PC-3 (cell line): ENCODE measurements around the gene ROPN1L. TPM values are rescaled to one million over a fixed set of nuclear protein-coding genes. Genes with fewer than 3 reads are reported as not detected.

Source experiments
- ATAC-seq: fragments of 200-7000 bp; cut with Tn5 transposase; 2 replicates; pipeline ENCODE4 v1.9.1; 2020; ENCODE audit warnings: mild to moderate bottlenecking, moderate library complexity
- BruUV-seq: library from RNA; stranded (reverse); fragments of 400-500 nt; replicated peaks from 2 replicates; lab custom pipeline; 2021; lab: Mats Ljungman, UMichigan
- CTCF ChIA-PET: fragments of 300-600 bp; sonication (Branson Sonifier 250); formaldehyde crosslinking; loops from one replicate; lab custom pipeline; 2022; ENCODE audit warnings: antibody characterized with exemption; lab: Charles Lee
- POLR2A ChIA-PET: fragments of 300-600 bp; sonication (Branson Sonifier 250); formaldehyde crosslinking; loops from one replicate; lab custom pipeline; 2022; ENCODE audit warnings: antibody characterized with exemption; ENCODE audit not compliant: unreplicated experiment; lab: Charles Lee
- DNase-seq: peaks from one replicate; pipeline ENCODE4 v3.0.0-alpha.2; 2015
- H2AFZ ChIP-seq: fragments of 300-600 bp; sonication (generic); 2 replicates; pipeline ENCODE4 v1.6.0; 2016; ENCODE audit warnings: antibody characterized with exemption, low read length
- H3F3A ChIP-seq: fragments of 300-600 bp; sonication (generic); one replicate; pipeline ENCODE4 v1.6.0; 2017; ENCODE audit warnings: antibody characterized with exemption, low read length, control low read depth, mild to moderate bottlenecking; ENCODE audit not compliant: unreplicated experiment
- H3K27ac ChIP-seq: fragments of 300-600 bp; sonication (generic); 2 replicates; pipeline ENCODE4 v1.5.1; 2016; ENCODE audit warnings: mild to moderate bottlenecking, low read length
- H3K27me3 ChIP-seq: fragments of 300-600 bp; sonication (generic); 2 replicates; pipeline ENCODE4 v1.6.1; 2016; ENCODE audit warnings: low read length, mixed read lengths
- H3K36me3 ChIP-seq: fragments of 300-600 bp; sonication (generic); 2 replicates; pipeline ENCODE4 v1.6.1; 2016; ENCODE audit warnings: low read depth, mixed run types, low read length, mixed read lengths
- H3K4me1 ChIP-seq: fragments of 300-600 bp; sonication (generic); 2 replicates; pipeline ENCODE4 v1.5.1; 2016; ENCODE audit warnings: low read length; ENCODE audit not compliant: insufficient read depth
- H3K4me2 ChIP-seq: fragments of 300-600 bp; sonication (generic); 2 replicates; pipeline ENCODE4 v1.6.0; 2016; ENCODE audit warnings: low read length
- H3K4me3 ChIP-seq: fragments of 300-600 bp; sonication (generic); 2 replicates; pipeline ENCODE4 v1.5.1; 2016; ENCODE audit warnings: mild to moderate bottlenecking, low read length, mixed read lengths
- H3K79me2 ChIP-seq: fragments of 300-600 bp; sonication (generic); 2 replicates; pipeline ENCODE4 v1.6.1; 2017; ENCODE audit warnings: low read length, mixed read lengths
- H3K9ac ChIP-seq: fragments of 300-600 bp; sonication (generic); 2 replicates; pipeline ENCODE4 v1.6.0; 2016; ENCODE audit warnings: mild to moderate bottlenecking, low read length
- H3K9me2 ChIP-seq: fragments of 300-600 bp; sonication (generic); replicated peaks from 2 replicates; pipeline ENCODE4 v1.6.1; 2016; ENCODE audit warnings: mixed run types, low read length, mixed read lengths
- H3K9me3 ChIP-seq: fragments of 300-600 bp; sonication (generic); 2 replicates; pipeline ENCODE4 v1.6.1; 2016; ENCODE audit warnings: low read length, mixed read lengths
- H4K20me1 ChIP-seq: fragments of 300-600 bp; sonication (generic); 2 replicates; pipeline ENCODE4 v1.6.1; 2016; ENCODE audit warnings: low read length, mixed read lengths
- CTCF ChIP-seq: fragments of 300-600 bp; sonication (generic); conservative IDR thresholded peaks from 2 replicates; pipeline ENCODE4 v1.5.1; 2017; ENCODE audit warnings: antibody characterized with exemption, low read depth, mild to moderate bottlenecking, low read length
- EZH2 ChIP-seq: fragments of 300-600 bp; sonication (generic); IDR thresholded peaks from one replicate; pipeline ENCODE4 v1.6.1; 2017; ENCODE audit warnings: antibody characterized with exemption, mild to moderate bottlenecking, low read length; ENCODE audit not compliant: unreplicated experiment
- EZH2phosphoT487 ChIP-seq: fragments of 300-600 bp; sonication (generic); IDR thresholded peaks from 2 replicates; pipeline ENCODE4 v1.6.1; 2018; ENCODE audit warnings: mild to moderate bottlenecking, antibody characterized with exemption, low read length, borderline replicate concordance
- intact Hi-C: fragments of 100-400 bp; cut with micrococcal nuclease; formaldehyde crosslinking; loops from 2 replicates; pipeline ENCODE4 v1.9.0; 2023
- total RNA-seq: library from RNA; depleted of rRNA; stranded (reverse); fragments of >200 nt; gene quantifications from 2 replicates; pipeline ENCODE4 v1.2.3, GENCODE V29; 2014

Gene ROPN1L
- total RNA-seq, 1 experiment from 2014 or later, result 0.95 TPM

- Histone ChIP-seq H3K9me3 (no peaks in the 10 kb centered on the region), H3F3A (no peaks in the 10 kb centered on the region), H3K79me2 (no peaks in the 10 kb centered on the region), H3K27me3 (no peaks in the 10 kb centered on the region), H2AFZ (no peak overlapping the region), H3K27ac (no peak overlapping the region), H3K9me2 (no peaks in the 10 kb centered on the region), H3K4me3 (no peak overlapping the region), H3K36me3 (peaks cover 86% of the 10 kb centered on the region), H3K4me1 (no peaks in the 10 kb centered on the region), H3K4me2 (no peak overlapping the region), H3K9ac (no peak overlapping the region), H4K20me1 (no peaks in the 10 kb centered on the region)
- no peak for DNase-seq
- intact Hi-C loops, result no loop called here
- ChIA-PET POLR2A (no interaction called here), CTCF (no interaction called here)
- ATAC-seq, result no peak
- TF ChIP-seq CTCF, result no peak
- TF ChIP-seq EZH2phosphoT487, result no peak
- TF ChIP-seq EZH2, result no peak
- no TSS peak for BruUV-seq
Observed at GRCh38 chr5:10411336-10411735, 30.3 kb upstream of the ROPN1L start.

GRCh38 chr5:10416868-10417267, 24.8 kb upstream of the ROPN1L start:
- Histone ChIP-seq H3K27me3 (no peaks in the 10 kb centered on the region), H3K4me2 (no peak overlapping the region), H3K36me3 (peaks cover 93% of the 10 kb centered on the region), H3K4me1 (peaks cover 13% of the 10 kb centered on the region), H3F3A (no peaks in the 10 kb centered on the region), H3K9ac (no peak overlapping the region), H3K27ac (no peak overlapping the region), H2AFZ (no peak overlapping the region), H3K4me3 (no peak overlapping the region), H3K9me2 (no peaks in the 10 kb centered on the region), H4K20me1 (no peaks in the 10 kb centered on the region), H3K79me2 (no peaks in the 10 kb centered on the region), H3K9me3 (no peaks in the 10 kb centered on the region)
- ChIA-PET CTCF (no interaction called here), POLR2A (no interaction called here)
- no TSS peak for BruUV-seq
- TF ChIP-seq EZH2, result no peak
- TF ChIP-seq CTCF, result no peak
- no peak for TF ChIP-seq EZH2phosphoT487
- intact Hi-C loops, result no loop called here
- DNase-seq (no peak), ATAC-seq (no peak)

GRCh38 chr5:10418654-10419345, 22.9 kb upstream of the ROPN1L start:
- ATAC-seq (no peak), DNase-seq (no peak)
- no peak overlapping the region for H3K9ac ChIP-seq
- H3K9me3 ChIP-seq, result no peaks in the 10 kb centered on the region
- H2AFZ ChIP-seq, result no peak overlapping the region
- H3K27ac ChIP-seq, result no peak overlapping the region
- peaks cover 4% of the 10 kb centered on the region for H3F3A ChIP-seq
- H3K27me3 ChIP-seq, result no peaks in the 10 kb centered on the region
- H3K36me3 ChIP-seq, result peaks cover 91% of the 10 kb centered on the region
- H3K9me2 ChIP-seq, result no peaks in the 10 kb centered on the region
- ChIA-PET CTCF (no interaction called here), POLR2A (interaction anchor here (0.5 kb wide), 1 partner anchor 164 kb away, joined by 3 read pairs; no protein-coding TSS in a partner anchor)
- H4K20me1 ChIP-seq, result no peaks in the 10 kb centered on the region
- TF ChIP-seq EZH2phosphoT487, result no peak
- no peak for TF ChIP-seq EZH2
- TF ChIP-seq CTCF, result no peak
- intact Hi-C loops, result no loop called here
- no peak overlapping the region for H3K4me2 ChIP-seq
- H3K4me3 ChIP-seq, result no peak overlapping the region
- H3K79me2 ChIP-seq, result no peaks in the 10 kb centered on the region
- peaks cover 13% of the 10 kb centered on the region for H3K4me1 ChIP-seq
- no TSS peak for BruUV-seq
